Jurkat, Clone E6-1 (cell line): ENCODE measurements around the gene CEP164.
A peak's percentile ranks its signal among the peaks of the same experiment; 100 is the strongest.
"Not testable (repeated sequence)": the region's sequence is repeated elsewhere in the genome, so short reads cannot be mapped to it uniquely, and the experiment has no call there.

Experiments
- DNase-seq: peaks from one replicate; pipeline ENCODE4 v3.0.0-alpha.2; 2011; ENCODE audit warnings: low read depth, low spot score
- H3K4me3 ChIP-seq: 2 replicates; pipeline ENCODE4 v1.5.1; 2011; ENCODE audit warnings: mild to moderate bottlenecking, low read length, control low read depth, moderate library complexity

CEP164 gene

GRCh38 chr11:117444711-117445658 lies 117.3 kb downstream of the CEP164 start:
- no peak overlapping the region for H3K4me3 ChIP-seq
- peak; percentile 21 for DNase-seq

GRCh38 chr11:117449111-117449693 lies 121.5 kb downstream of the CEP164 start:
- no peak overlapping the region for H3K4me3 ChIP-seq
- DNase-seq = no peak

GRCh38 chr11:117453886-117454563 lies 126.4 kb downstream of the CEP164 start:
- no peak for DNase-seq
- H3K4me3 ChIP-seq = no peak overlapping the region

GRCh38 chr11:117454564-117454917 lies 126.9 kb downstream of the CEP164 start:
- H3K4me3 ChIP-seq = no peak overlapping the region
- DNase-seq = no peak

GRCh38 chr11:117456027-117456720 lies 128.5 kb downstream of the CEP164 start:
- DNase-seq = no peak

GRCh38 chr11:117456721-117457029 lies 129.0 kb downstream of the CEP164 start:
- not testable (repeated sequence) for H3K4me3 ChIP-seq, DNase-seq

More at GRCh38 chr11:117456027-117456720, 128.5 kb downstream of the CEP164 start:
- no peak overlapping the region for H3K4me3 ChIP-seq

GRCh38 chr11:117457031-117457785 lies 129.6 kb downstream of the CEP164 start:
- no peak for DNase-seq
- H3K4me3 ChIP-seq = no peak overlapping the region

GRCh38 chr11:117457835-117458234 lies 130.2 kb downstream of the CEP164 start:
- no peak for DNase-seq
- H3K4me3 ChIP-seq = no peak overlapping the region

- no peak overlapping the region for H3K4me3 ChIP-seq
- DNase-seq = no peak
These were observed 130.8 kb downstream of the CEP164 start for GRCh38 chr11:117458275-117459122.

- no peak for DNase-seq
- H3K4me3 ChIP-seq = no peak overlapping the region
These were observed 131.7 kb downstream of the CEP164 start for GRCh38 chr11:117459123-117459978.

- no peak overlapping the region for H3K4me3 ChIP-seq
These were observed 132.3 kb downstream of the CEP164 start for GRCh38 chr11:117459979-117460300.

GRCh38 chr11:117461396-117462182 lies 133.9 kb downstream of the CEP164 start:
- H3K4me3 ChIP-seq = no peak overlapping the region
- DNase-seq = no peak

More at GRCh38 chr11:117459979-117460300, 132.3 kb downstream of the CEP164 start:
- DNase-seq = no peak

GRCh38 chr11:117462183-117462863 lies 134.7 kb downstream of the CEP164 start:
- no peak for DNase-seq
- no peak overlapping the region for H3K4me3 ChIP-seq

- no peak overlapping the region for H3K4me3 ChIP-seq
- no peak for DNase-seq
These were observed 135.2 kb downstream of the CEP164 start for GRCh38 chr11:117462864-117463247.
